ENCODE measurements around the gene IL26. TPM values are rescaled to one million over a fixed set of nuclear protein-coding genes. Genes with fewer than 3 reads are reported as not detected.
A peak's percentile ranks its signal among the peaks of the same experiment; 100 is the strongest.

Gene IL26
- total RNA-seq, 4 donors from 2014 or later, result not detected

GRCh38 chr12:68159681-68160304 is 65.8 kb downstream of the IL26 start, which contains the start of gene IFNG:
IFNG (minus strand) TSS chr12:68159740; CDS start chr12:68159615, 125 bp downstream.
- Histone ChIP-seq H3K36me3 (no peaks in the 10 kb centered on the region), H3K27me3 (no peaks in the 10 kb centered on the region), H3K4me3 (no peak within 1 kb of the TSS), H3K9me3 (no peaks in the 10 kb centered on the region), H3K4me1 (no peaks in the 10 kb centered on the region), H3K27ac (no peak within 1 kb of the TSS)
- no peak for ATAC-seq
- WGBS, 2 donors (ENCODE audit: low coverage in 1 of 2), result 73 to 87% methylated on average over 4 to 5 of the region's 5 CpGs
- TF ChIP-seq POLR2A (IDR thresholded peaks at IDR 0.05) (no peak), EP300 (IDR thresholded peaks at IDR 0.05) (no peak), CTCF (IDR thresholded peaks at IDR 0.05) (no peak), POLR2AphosphoS5 (IDR thresholded peaks at IDR 0.05) (no peak)

GRCh38 chr12:68158432-68158831 is 67.2 kb downstream of the IL26 start:
- no peaks in the 10 kb centered on the region for H3K36me3 ChIP-seq
- 41 to 60% methylated on average over 2 of the region's 2 CpGs for WGBS, 2 donors (ENCODE audit: low coverage in 1 of 2)
- no peak overlapping the region for H3K4me3 ChIP-seq
- no peak overlapping the region for H3K27ac ChIP-seq
- no peaks in the 10 kb centered on the region for H3K9me3 ChIP-seq
- H3K4me1 ChIP-seq, result no peaks in the 10 kb centered on the region
- peak in 2 of 4 experiments; percentile 5 to 23 for TF ChIP-seq CTCF (IDR thresholded peaks at IDR 0.05)
- no peak for TF ChIP-seq POLR2A (IDR thresholded peaks at IDR 0.05)
- no peak for ATAC-seq
- H3K27me3 ChIP-seq, result no peaks in the 10 kb centered on the region

GRCh38 chr12:68157380-68157779 is 68.2 kb downstream of the IL26 start:
- peaks cover 2% of the 10 kb centered on the region for H3K27me3 ChIP-seq
- TF ChIP-seq POLR2AphosphoS5 (IDR thresholded peaks at IDR 0.05) (no peak), EP300 (IDR thresholded peaks at IDR 0.05) (no peak)
- 62 to 72% methylated on average over 3 of the region's 4 CpGs for WGBS, 2 donors (ENCODE audit: low coverage in 1 of 2)
- H3K9me3 ChIP-seq, result no peaks in the 10 kb centered on the region
- no peak overlapping the region for H3K27ac ChIP-seq
- H3K4me3 ChIP-seq, result no peak overlapping the region
- no peak for ATAC-seq
- no peaks in the 10 kb centered on the region for H3K36me3 ChIP-seq
- no peaks in the 10 kb centered on the region for H3K4me1 ChIP-seq

- no peaks in the 10 kb centered on the region for H3K9me3 ChIP-seq
- no peak for ATAC-seq
- WGBS, 2 donors (ENCODE audit: low coverage in 1 of 2), result 60 to 81% methylated on average over 1 of the region's 1 CpG
- no peaks in the 10 kb centered on the region for H3K4me1 ChIP-seq
- TF ChIP-seq POLR2A (IDR thresholded peaks at IDR 0.05), result no peak
- TF ChIP-seq EP300 (IDR thresholded peaks at IDR 0.05), result no peak
- no peak for TF ChIP-seq POLR2AphosphoS5 (IDR thresholded peaks at IDR 0.05)
- TF ChIP-seq CTCF (IDR thresholded peaks at IDR 0.05), result no peak
- H3K27ac ChIP-seq, result no peak overlapping the region
- no peak overlapping the region for H3K4me3 ChIP-seq
- peaks cover 5% of the 10 kb centered on the region for H3K27me3 ChIP-seq
- H3K36me3 ChIP-seq, result no peaks in the 10 kb centered on the region
Measured at GRCh38 chr12:68156636-68157035, 69.0 kb downstream of the IL26 start.

GRCh38 chr12:68154779-68155178 is 70.8 kb downstream of the IL26 start:
- no peak for ATAC-seq
- no peak overlapping the region for H3K27ac ChIP-seq
- 25 to 30% methylated on average over 1 of the region's 1 CpG for WGBS, 2 donors (ENCODE audit: low coverage in 1 of 2)
- no peak overlapping the region for H3K4me3 ChIP-seq
- peaks cover 5% of the 10 kb centered on the region for H3K27me3 ChIP-seq
- no peaks in the 10 kb centered on the region for H3K4me1 ChIP-seq
- H3K9me3 ChIP-seq, result no peaks in the 10 kb centered on the region
- TF ChIP-seq CTCF (IDR thresholded peaks at IDR 0.05), result no peak
- TF ChIP-seq EP300 (IDR thresholded peaks at IDR 0.05), result no peak
- TF ChIP-seq POLR2AphosphoS5 (IDR thresholded peaks at IDR 0.05), result no peak
- TF ChIP-seq POLR2A (IDR thresholded peaks at IDR 0.05), result no peak
- no peaks in the 10 kb centered on the region for H3K36me3 ChIP-seq

Other genes starting within 250 kb of the IL26 start
- gene IFNG-AS1, start 236.4 kb downstream of the IL26 start, total RNA-seq, result not detected
- gene IFNG, start 66.1 kb downstream of the IL26 start, total RNA-seq, result not detected
- not detected for gene IL22, start 27.8 kb upstream of the IL26 start, total RNA-seq
- gene MDM1, start 106.6 kb upstream of the IL26 start, total RNA-seq, result 10 to 100 TPM; 13.5 to 38.8 (median 23.1) TPM

Data from gastroesophageal sphincter (tissue), 4 donors.